ENCODE data around the gene LYZL1.
A peak's percentile ranks its signal among the peaks of the same experiment; 100 is the strongest.
"Not testable (repeated sequence)": the region's sequence is repeated elsewhere in the genome, so short reads cannot be mapped to it uniquely, and the experiment has no call there.

LYZL1 gene

DNA sequence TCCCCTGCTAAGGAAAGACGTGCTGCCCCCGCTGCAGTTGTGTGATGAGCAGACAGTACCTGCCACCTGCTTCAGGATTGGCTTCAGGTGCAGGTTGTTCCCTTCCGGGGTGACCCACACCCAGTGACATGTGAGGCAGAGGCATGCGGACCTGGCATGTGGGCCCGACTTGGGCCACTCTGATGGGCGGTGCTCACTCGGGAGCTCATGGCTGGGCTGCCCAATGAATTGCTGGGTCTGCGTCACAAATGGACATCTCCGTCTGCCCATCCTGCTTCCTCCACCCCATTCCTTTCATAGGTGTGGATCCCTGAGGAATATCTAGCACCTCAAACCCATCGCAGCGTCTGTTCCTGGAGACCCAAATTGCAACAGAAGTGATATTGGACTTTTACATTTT, 19.3 kb downstream of the LYZL1 start:
- not testable (repeated sequence) for DNase-seq (ENCODE audit: low read depth in 2 of 2)

DNA sequence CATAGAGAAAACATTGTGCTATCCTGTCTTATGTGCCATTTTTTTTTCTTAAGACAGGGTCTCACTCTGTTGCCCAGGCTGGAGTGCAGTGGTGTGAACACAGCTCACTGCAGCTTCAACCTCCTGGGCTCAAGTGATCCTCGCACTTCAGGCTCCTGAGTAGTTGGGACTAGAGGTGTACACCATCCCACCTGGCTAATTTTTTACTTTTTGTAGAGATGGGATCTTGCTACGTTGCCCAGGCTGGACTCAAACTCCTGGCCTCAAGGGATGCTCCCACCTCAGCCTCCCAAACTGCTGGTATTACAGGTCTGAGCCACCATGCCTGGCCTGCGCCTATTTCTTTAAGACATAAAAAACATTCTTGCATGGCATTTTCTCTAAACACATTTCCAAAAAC, 20.6 kb downstream of the LYZL1 start:
- no peak for DNase-seq (ENCODE audit: low read depth in 2 of 2)

GRCh38 chr10:29310463-29310862, 21.6 kb downstream of the LYZL1 start:
- not testable (repeated sequence) for DNase-seq (ENCODE audit: low read depth in 2 of 2)

DNA sequence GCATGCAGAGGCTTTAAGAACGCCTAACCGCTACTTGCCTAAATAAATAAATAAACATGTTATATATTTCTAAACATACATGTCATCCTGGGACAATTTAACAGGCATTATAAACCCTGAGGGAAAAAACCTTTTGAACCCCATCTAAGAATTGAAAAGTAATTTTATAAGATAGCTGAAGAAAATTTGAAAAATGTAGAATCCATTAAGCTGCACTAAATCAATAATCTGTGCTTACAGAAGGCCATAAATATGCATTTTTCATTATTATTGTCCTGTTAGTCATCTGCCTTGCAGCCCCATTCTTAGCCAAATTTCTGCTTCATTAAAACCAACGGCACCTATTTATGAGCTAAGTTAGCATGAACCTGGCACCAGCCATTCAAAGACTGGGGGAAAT, 24.2 kb downstream of the LYZL1 start:
- DNase-seq (ENCODE audit: low read depth in 2 of 2), result no peak

DNA sequence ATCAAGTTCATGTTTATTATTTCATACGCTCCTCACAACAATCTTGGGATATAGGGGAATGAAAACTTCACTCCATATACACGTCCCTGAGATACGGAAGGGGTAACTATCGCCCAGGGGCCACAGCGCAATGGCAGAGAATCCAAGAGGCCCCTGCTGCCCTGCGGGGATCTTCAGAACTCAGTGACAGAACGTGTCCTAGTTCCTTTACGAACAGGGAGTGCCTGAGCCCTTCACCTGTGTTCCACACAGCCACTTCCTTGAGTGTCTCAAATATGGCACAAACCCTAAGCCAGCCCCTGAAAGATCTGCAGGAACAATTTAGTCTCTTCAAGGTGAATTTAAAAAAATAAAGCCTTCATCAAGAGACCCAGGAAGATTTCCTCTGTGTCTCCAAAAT, 25.9 kb downstream of the LYZL1 start:
- no peak for DNase-seq (ENCODE audit: low read depth in 2 of 2)

DNA sequence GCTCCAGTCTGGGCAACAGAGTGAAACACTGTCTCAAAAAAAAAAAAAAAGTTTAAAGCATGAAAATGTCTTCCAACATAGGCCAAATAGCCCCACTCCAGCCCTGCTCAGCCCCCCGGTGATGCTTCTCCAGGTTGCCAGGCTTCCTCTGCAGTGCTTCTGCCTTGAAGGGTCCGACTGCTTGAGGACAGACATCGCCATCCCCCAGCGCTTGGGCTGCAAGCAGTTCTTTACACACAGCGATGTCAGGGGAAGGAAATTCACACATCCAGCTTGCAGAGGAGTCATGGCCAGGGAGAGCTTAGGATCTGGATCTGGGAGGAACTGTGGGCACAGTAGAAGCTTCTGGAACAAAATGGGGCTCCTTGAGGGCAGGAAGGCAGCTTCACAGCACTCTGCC, 26.9 kb downstream of the LYZL1 start:
- no peak for DNase-seq (ENCODE audit: low read depth in 2 of 2)

DNA sequence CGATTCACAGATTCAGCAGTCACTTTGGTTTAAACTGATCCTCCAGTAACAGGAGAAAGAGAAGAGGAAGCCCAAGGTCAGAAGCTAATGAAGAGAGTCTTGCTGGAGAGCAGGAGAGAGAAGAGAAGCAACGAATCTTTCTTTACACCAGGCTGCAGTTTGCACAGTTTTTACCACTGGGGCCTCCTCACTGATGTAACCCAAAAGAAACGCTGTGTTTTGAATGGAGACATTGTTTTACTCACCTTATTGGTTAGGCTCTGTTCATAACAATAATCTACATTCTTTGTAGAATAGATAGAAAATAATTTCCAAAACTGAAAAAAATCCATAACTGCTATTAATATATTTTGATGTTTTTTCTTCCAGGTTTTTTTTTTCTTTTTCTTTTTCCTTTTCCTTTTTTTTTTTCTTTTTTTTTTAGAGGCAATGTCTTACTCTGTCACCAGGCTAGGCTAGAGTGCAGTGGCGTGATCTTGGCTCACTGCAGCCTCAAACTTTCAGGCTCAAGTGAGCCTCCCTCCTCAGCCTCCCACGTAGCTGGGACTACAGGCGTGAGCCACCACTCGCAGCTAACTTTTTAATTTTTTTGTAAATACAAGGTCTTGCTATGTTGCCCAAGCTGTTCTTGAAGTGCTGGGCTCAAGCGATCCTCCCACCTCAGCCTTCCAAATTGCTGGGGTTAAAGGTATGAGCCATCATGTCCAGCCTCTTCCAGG, 27.6 kb downstream of the LYZL1 start:
- DNase-seq (ENCODE audit: low read depth in 2 of 2), result no peak

DNA sequence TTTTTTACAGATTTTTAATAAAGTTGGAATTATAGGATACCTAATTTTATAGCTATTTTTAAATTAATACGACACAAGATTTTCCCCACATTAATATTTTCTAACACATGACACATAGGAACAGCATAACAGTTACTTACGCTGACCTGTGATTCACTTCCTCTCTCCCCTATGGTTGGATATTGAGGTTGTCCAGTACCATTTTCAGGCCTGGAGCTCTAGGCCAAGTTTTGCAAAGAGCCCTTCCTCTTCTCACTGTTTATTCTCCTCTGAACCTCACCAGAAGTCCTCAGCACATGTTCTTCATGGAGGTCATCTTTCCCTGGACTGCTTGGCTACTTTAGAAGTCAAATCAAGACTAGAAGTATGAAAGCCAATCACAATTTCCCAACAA, 28.2 kb downstream of the LYZL1 start:
- no peak for DNase-seq (ENCODE audit: low read depth in 2 of 2)

GRCh38 chr10:29317423-29318021, 28.7 kb downstream of the LYZL1 start:
- no peak for DNase-seq (ENCODE audit: low read depth in 2 of 2)

DNA sequence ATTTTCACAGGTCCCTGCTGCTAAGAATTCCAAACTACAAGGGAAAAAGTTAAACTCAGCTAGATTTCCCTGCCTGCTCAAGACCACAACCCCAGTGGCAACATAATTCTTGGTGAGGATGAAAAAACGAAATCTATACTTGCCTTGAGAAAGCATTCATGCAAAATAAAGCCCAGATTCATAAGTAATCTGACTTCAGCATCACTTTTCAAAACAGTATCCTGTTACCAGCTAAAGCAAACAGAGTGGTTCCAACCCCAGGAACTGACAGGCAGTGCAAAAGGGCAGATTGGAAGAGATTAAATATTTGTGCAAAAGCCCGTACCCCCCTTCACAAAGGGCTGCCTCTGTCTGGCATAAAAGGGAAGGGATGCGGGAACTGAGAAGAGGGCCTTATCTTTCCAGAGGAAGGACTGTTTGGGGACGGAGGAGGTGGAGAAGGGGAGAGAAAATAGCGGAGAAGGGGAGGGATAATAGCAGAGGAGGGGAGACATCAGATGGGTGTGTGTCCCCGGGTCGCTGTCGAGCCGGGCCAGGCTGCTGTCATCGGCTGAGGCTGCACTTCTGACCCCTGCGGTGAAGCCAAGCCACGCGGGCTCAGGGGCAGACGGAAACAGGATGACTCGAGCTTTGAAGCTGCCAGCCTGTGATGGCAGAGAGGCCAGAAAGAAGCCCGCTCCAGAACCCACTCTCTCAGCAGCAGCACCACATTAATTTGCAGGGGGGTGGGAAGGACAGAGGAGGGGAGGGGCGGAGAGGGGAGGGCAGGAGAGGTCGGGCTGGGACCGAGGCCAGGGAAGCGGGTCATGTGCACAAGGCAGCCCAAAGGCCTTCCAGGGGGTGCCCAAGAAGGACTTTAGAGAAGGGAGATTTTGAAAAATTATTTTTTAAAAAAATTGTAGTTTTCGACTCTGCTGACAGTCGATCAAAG, 29.5 kb downstream of the LYZL1 start:
- not testable (repeated sequence) for DNase-seq (ENCODE audit: low read depth in 2 of 2)

GRCh38 chr10:29319205-29319781, 30.4 kb downstream of the LYZL1 start:
- DNase-seq (ENCODE audit: low read depth in 2 of 2), result no peak

- not testable (repeated sequence) for DNase-seq (ENCODE audit: low read depth in 2 of 2)
Observed at GRCh38 chr10:29320680-29321121, 31.8 kb downstream of the LYZL1 start.

- no peak for DNase-seq (ENCODE audit: low read depth in 2 of 2)
Observed at GRCh38 chr10:29321656-29322055, 32.8 kb downstream of the LYZL1 start.

DNA sequence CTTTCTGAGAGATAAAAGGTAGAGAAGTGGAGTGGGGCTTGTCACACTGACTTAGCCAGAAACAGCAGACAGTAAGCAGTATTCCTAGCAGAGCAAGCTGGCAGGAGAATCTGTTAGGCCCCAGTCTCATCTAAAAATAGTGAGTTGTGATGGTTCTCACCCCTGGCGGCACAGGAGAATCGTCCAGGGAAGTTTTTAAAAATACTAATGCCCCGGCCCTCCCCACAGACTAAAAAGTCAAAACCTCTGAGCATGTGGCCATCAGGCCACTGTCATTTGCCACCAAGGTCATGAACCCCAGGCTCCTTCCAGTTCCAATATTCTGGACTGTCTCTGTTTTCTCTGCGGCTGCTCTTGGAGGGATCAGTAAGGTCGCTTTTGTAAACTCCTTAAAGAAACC, 34.0 kb downstream of the LYZL1 start:
- DNase-seq (ENCODE audit: low read depth in 2 of 2), result no peak

DNA sequence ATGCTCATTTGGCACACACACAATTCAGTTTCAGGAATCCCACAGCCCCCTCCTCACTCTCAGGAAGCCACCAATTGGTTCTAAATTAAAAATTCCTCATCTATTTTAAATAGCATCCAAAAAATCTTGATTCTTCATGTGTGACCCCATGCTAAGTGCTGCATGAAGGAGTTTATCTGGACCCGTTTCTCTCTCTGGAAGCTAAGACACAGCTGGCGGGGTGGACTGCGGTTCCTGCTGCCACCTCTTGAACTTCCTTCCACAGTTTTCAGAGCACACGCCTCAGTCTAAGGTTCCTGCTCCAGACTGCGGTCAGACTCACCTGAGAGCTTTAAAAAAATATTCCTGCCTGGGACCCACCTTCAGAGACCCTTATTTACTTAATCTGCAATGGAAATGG, 34.5 kb downstream of the LYZL1 start:
- no peak for DNase-seq (ENCODE audit: low read depth in 2 of 2)

GRCh38 chr10:29324220-29324841, 35.5 kb downstream of the LYZL1 start:
- DNase-seq (ENCODE audit: low read depth in 2 of 2), result no peak

DNA sequence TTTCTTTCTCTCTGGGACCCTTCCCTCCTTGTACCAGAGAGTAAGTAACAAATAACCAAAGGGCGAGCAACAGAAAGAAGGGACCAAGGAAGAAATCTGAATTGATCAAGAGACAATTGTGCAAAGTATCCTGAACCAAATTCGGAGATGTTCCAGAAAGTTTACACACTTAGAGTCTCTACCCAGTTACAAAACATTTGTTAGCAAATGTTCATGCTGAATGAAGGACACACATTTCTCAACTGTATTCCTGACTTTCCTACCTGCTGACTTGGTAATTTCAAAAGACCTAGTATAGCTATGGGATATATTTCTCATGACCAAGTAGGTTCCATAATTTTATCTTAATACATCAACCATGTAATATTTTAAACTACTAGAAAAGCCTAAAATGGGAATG, 37.4 kb downstream of the LYZL1 start:
- no peak for DNase-seq (ENCODE audit: low read depth in 2 of 2)

DNA sequence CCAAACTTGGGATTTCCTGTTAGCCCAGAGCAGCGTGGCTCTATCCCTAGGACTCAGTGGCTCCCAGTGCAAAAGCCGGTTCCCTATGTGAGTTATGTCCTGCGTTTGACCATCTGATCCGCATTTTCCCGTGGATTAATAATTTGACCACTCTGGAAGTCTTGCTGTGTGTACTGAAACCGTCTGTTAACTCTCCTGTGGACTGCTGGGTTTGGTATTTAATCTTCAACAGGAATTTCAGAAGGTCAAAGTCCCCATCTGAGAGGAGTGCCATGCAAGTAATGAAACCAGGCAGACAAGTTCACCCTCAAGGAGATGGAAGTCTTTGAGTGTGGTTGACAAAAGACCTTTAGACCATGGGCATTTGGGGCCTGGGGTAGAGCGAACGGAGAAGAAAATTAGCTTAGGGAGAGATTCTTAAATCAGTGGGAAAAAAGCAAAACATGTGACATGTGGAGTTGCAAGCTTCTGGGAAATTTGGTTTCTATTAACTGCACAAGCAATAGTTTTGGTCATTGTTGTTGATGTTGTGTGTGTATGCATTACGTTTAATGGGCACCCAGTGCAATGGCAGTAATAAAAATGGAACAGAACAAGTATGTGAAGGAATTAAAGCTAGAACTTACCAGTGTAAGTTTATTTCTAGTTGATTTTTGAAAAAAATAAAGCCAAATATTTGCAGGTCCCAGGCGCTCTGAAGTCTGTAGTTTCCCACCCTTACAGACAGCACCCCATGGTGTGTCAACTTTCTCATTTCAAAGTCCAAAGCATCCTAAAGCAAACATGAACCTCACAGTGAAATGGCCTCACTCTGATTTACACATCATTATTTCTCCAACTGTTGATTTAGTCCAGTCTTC, 38.2 kb downstream of the LYZL1 start:
- no peak for DNase-seq (ENCODE audit: low read depth in 2 of 2)

GRCh38 chr10:29327746-29328102, 38.9 kb downstream of the LYZL1 start:
- DNase-seq (ENCODE audit: low read depth in 2 of 2), result no peak

- DNase-seq (ENCODE audit: low read depth in 2 of 2), result peak; percentile 40 to 52
Observed at GRCh38 chr10:29328983-29329382, 40.1 kb downstream of the LYZL1 start.

- DNase-seq (ENCODE audit: low read depth in 2 of 2), result no peak
Observed at GRCh38 chr10:29329420-29329819, 40.5 kb downstream of the LYZL1 start.
